ENCODE results near the gene IPO9. TPM values are rescaled to one million over a fixed set of nuclear protein-coding genes. Genes with fewer than 3 reads are reported as not detected.

Gene IPO9
- total RNA-seq, 4 donors from 2014 or later, result 7.2 to 16.3 (median 10.3) TPM

GRCh38 chr1:201891451-201892045 is 62.6 kb downstream of the IPO9 start:
- no peak overlapping the region for H3K4me3 ChIP-seq
- intact Hi-C loops (cut with DNase I; ENCODE audit: low total_unique reads), result no loop called here
- no peaks in the 10 kb centered on the region for H3K27me3 ChIP-seq
- no peak for DNase-seq
- no peaks in the 10 kb centered on the region for H3K9me3 ChIP-seq
- peaks cover 57 to 66% of the 10 kb centered on the region in 2 donors for H3K4me1 ChIP-seq
- peak overlapping the region; percentile 90 to 98 (median 94) for H3K27ac ChIP-seq
- H3K36me3 ChIP-seq, result no peaks in the 10 kb centered on the region
- ATAC-seq, result no peak
- TF ChIP-seq POLR2A (IDR thresholded peaks at IDR 0.05), result no peak
- in situ Hi-C loops (cut with MboI; ENCODE audit: low sequenced_read_pairs in 4 of 4), result loop anchor here (5.0 to 25.0 kb wide), 2 partner anchors 81 to 246 kb away; partner anchors contain the start of gene ARL8A (in 3 of the 4)

DNA sequence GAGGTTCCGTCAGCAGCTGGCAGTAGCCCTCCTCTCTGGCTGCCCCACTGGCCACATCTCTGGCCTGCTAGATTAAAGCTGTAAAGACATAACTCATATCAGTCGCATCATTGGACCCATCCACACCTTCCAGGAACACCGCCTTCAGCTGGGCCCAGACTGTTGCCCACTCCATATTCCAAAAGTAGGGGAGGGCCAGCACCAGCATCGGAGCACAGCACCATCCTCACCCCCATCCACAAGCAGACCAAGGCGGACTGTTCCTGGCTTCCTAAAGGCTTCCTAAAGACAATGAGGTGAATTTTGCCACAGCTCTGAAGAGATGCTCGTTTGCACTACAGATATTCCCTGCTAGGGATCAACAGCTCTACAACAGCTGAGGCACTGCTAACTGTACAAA is 63.3 kb downstream of the IPO9 start:
- H3K36me3 ChIP-seq, result no peaks in the 10 kb centered on the region
- intact Hi-C loops (cut with DNase I; ENCODE audit: low total_unique reads), result no loop called here
- H3K9me3 ChIP-seq, result no peaks in the 10 kb centered on the region
- no peak overlapping the region for H3K4me3 ChIP-seq
- ATAC-seq (no peak), DNase-seq (no peak)
- H3K27ac ChIP-seq, result peak overlapping the region; percentile 90 to 98 (median 94)
- H3K4me1 ChIP-seq, result peaks cover 56 to 63% of the 10 kb centered on the region in 2 donors
- in situ Hi-C loops (cut with MboI; ENCODE audit: low sequenced_read_pairs in 4 of 4), result loop anchor here (5.0 to 25.0 kb wide), 2 partner anchors 80 to 245 kb away; partner anchors contain the start of gene ARL8A (in 3 of the 4)
- H3K27me3 ChIP-seq, result no peaks in the 10 kb centered on the region
- TF ChIP-seq POLR2A (IDR thresholded peaks at IDR 0.05), result no peak
- TF ChIP-seq, protein P1, sequence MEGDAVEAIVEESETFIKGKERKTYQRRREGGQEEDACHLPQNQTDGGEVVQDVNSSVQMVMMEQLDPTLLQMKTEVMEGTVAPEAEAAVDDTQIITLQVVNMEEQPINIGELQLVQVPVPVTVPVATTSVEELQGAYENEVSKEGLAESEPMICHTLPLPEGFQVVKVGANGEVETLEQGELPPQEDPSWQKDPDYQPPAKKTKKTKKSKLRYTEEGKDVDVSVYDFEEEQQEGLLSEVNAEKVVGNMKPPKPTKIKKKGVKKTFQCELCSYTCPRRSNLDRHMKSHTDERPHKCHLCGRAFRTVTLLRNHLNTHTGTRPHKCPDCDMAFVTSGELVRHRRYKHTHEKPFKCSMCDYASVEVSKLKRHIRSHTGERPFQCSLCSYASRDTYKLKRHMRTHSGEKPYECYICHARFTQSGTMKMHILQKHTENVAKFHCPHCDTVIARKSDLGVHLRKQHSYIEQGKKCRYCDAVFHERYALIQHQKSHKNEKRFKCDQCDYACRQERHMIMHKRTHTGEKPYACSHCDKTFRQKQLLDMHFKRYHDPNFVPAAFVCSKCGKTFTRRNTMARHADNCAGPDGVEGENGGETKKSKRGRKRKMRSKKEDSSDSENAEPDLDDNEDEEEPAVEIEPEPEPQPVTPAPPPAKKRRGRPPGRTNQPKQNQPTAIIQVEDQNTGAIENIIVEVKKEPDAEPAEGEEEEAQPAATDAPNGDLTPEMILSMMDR (IDR thresholded peaks at IDR 0.05 in 4 of 5, conservative IDR thresholded peaks at IDR 0.05 in 1 of 5), result no peak

GRCh38 chr1:201893431-201893830 is 64.5 kb downstream of the IPO9 start:
- H3K36me3 ChIP-seq, result no peaks in the 10 kb centered on the region
- peak overlapping the region; percentile 90 to 98 (median 94) for H3K27ac ChIP-seq
- H3K4me3 ChIP-seq, result no peak overlapping the region
- TF ChIP-seq POLR2A (IDR thresholded peaks at IDR 0.05), result no peak
- TF ChIP-seq, protein P1 (IDR thresholded peaks at IDR 0.05 in 4 of 5, conservative IDR thresholded peaks at IDR 0.05 in 1 of 5), result no peak
- intact Hi-C loops (cut with DNase I; ENCODE audit: low total_unique reads) (no loop called here), in situ Hi-C loops (cut with MboI; ENCODE audit: low sequenced_read_pairs in 4 of 4) (loop anchor here (5.0 to 25.0 kb wide), 2 partner anchors 79 to 244 kb away; partner anchors contain the start of gene ARL8A (in 3 of the 4))
- H3K27me3 ChIP-seq, result no peaks in the 10 kb centered on the region
- H3K4me1 ChIP-seq, result peaks cover 45 to 50% of the 10 kb centered on the region in 2 donors
- no peaks in the 10 kb centered on the region for H3K9me3 ChIP-seq
- ATAC-seq (no peak), DNase-seq (no peak)

DNA sequence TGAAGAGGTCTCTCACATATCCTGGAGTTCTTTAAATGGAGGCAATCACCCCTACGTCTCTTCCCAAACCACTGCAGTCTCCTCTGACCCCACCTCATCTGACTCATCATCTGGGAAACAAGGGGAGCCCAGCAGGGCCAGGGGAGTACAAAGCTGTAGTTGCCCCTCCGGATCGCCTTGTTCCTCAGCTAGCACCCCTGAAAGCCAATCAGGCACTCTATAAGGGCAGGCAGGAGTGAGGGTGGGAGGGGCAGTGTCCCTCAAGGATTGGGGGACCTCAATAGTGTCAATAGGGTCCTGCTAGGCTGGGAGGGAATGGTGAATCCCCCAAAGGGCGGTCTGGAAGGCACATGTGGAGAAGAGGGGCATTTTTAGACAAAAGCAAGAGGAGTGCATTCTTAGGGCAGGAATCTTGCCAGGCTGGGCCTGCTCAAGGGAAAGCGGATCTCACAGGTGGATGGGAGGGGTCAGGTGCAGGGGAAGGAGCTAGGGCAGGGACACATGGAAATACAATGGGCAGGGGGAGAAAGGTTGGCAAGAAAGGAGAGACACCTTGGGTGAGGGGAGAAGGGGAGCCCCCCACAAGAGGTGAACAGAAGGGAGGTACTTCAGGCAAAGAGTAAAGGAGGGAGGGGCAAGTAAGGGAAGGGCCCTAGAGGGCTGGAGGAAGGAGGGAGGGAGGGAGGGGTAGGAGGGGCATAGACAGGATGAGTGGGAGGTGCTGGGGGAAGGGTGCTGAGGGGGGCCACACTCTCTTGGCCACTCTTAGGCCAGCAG is 65.6 kb downstream of the IPO9 start:
- intact Hi-C loops (cut with DNase I; ENCODE audit: low total_unique reads), result no loop called here
- no peak for DNase-seq
- peak overlapping the region; percentile 90 to 98 (median 94) for H3K27ac ChIP-seq
- H3K9me3 ChIP-seq, result no peaks in the 10 kb centered on the region
- ATAC-seq, result no peak
- H3K27me3 ChIP-seq, result no peaks in the 10 kb centered on the region
- in situ Hi-C loops (cut with MboI; ENCODE audit: low sequenced_read_pairs in 4 of 4), result loop anchor here (5.0 to 25.0 kb wide), 2 partner anchors 78 to 243 kb away; partner anchors contain the start of gene ARL8A (in 3 of the 4)
- H3K4me1 ChIP-seq, result peaks cover 40 to 48% of the 10 kb centered on the region in 2 donors
- H3K36me3 ChIP-seq, result no peaks in the 10 kb centered on the region
- TF ChIP-seq, protein P1 (IDR thresholded peaks at IDR 0.05 in 4 of 5, conservative IDR thresholded peaks at IDR 0.05 in 1 of 5), result no peak
- no peak for TF ChIP-seq POLR2A (IDR thresholded peaks at IDR 0.05)
- H3K4me3 ChIP-seq, result no peak overlapping the region

Data from gastrocnemius medialis (tissue), 4 donors.